HepG2 (cell line): Measurements from ENCODE around the gene CLDND2. TPM values are rescaled to one million over a fixed set of nuclear protein-coding genes. Genes with fewer than 3 reads are reported as not detected.

Experiments
- ATAC-seq: fragments of 200-7000 bp; cut with Tn5 transposase; 3 replicates; pipeline ENCODE4 v1.9.1; 2020; ENCODE audit warnings: mild to moderate bottlenecking, moderate library complexity
- BruUV-seq: library from RNA; stranded (reverse); fragments of 400-500 nt; replicated peaks from 2 replicates; lab custom pipeline; 2021; lab: Mats Ljungman, UMichigan
- CTCF ChIA-PET: fragments of 300-600 bp; formaldehyde crosslinking; extraction: SDS; loops from one replicate; lab custom pipeline; 2021; ENCODE audit warnings: low total read pairs, inconsistent platforms, low intra/inter-chr PET ratio; lab: Yijun Ruan, JAX
- POLR2A ChIA-PET: fragments of 350-600 bp; sonication (Branson Sonifier 250); formaldehyde crosslinking; loops from one replicate; lab custom pipeline; 2020; ENCODE audit warnings: antibody characterized with exemption, inconsistent platforms; lab: Yijun Ruan, JAX
- DNase-seq: peaks from one replicate; pipeline ENCODE4 v3.0.0-alpha.2; 2015; ENCODE audit warnings: low spot score
- FAIRE-seq: peaks from 3 replicates; lab custom pipeline; 2011; peaks lifted over from hg19 to GRCh38; lab: Jason Lieb, UNC
- H2AFZ ChIP-seq: one replicate; pipeline ENCODE4 v1.6.1; 2011; ENCODE audit warnings: low read length, inconsistent platforms
- H3K27ac ChIP-seq: fragments of 300-600 bp; 3 replicates; pipeline ENCODE4 v1.8.0; 2011; ENCODE audit warnings: mixed run types, mild to moderate bottlenecking, mixed read lengths, low read length, inconsistent platforms; ENCODE audit not compliant: insufficient read depth; ENCODE audit errors: extremely low read length
- H3K27me3 ChIP-seq, 2 experiments: fragments of 200-600 bp in 1 of 2; 2 replicates in 1 of 2; 3 replicates in 1 of 2; pipeline versions ENCODE4 v1.6.0 to v1.8.0; 2011; ENCODE audit warnings: low read length in 2 of 2, mild to moderate bottlenecking in 2 of 2, moderate library complexity in 2 of 2, inconsistent platforms in 1 of 2; ENCODE audit not compliant: insufficient read depth in 2 of 2, control insufficient read depth in 1 of 2
- H3K36me3 ChIP-seq, 2 experiments: fragments of 200-600 bp in 1 of 2; replicated peaks in 1 of 2; 2 replicates in 1 of 2; 3 replicates in 1 of 2; pipeline versions ENCODE4 v1.5.1 to v1.8.0; 2011; ENCODE audit warnings: low read length in 2 of 2, inconsistent platforms in 1 of 2; ENCODE audit not compliant: insufficient read depth in 2 of 2, control insufficient read depth in 1 of 2
- H3K4me1 ChIP-seq: 2 replicates; pipeline ENCODE4 v1.5.1; 2012; ENCODE audit warnings: low read length, inconsistent platforms; ENCODE audit not compliant: insufficient read depth
- H3K4me2 ChIP-seq: 2 replicates; pipeline ENCODE4 v1.6.0; 2011; ENCODE audit warnings: low read depth, low read length, inconsistent platforms
- H3K4me3 ChIP-seq, 3 experiments: fragments of 200-600 bp in 1 of 3; sonication (generic), shearing (Covaris generic) in 1 of 3; replicated peaks in 1 of 3; 2 replicates each; pipeline ENCODE4 v1.5.1; 2011 to 2016; ENCODE audit warnings: low read length in 3 of 3, inconsistent platforms in 2 of 3, low read depth in 2 of 3, mild to moderate bottlenecking in 2 of 3, control low read depth in 1 of 3, mixed read lengths in 1 of 3; ENCODE audit not compliant: insufficient read depth in 1 of 3
- H3K79me2 ChIP-seq: one replicate; pipeline ENCODE4 v1.6.1; 2011; ENCODE audit warnings: low read length, inconsistent platforms; ENCODE audit not compliant: insufficient read depth
- H3K9ac ChIP-seq: 2 replicates; pipeline ENCODE4 v1.6.0; 2011; ENCODE audit warnings: mild to moderate bottlenecking, low read depth, low read length, inconsistent platforms; ENCODE audit not compliant: insufficient read depth
- H3K9me3 ChIP-seq: 2 replicates; pipeline ENCODE4 v1.5.1; 2012; ENCODE audit warnings: mild to moderate bottlenecking, low read length
- H4K20me1 ChIP-seq: 2 replicates; pipeline ENCODE4 v1.6.0; 2011; ENCODE audit warnings: inconsistent platforms, mild to moderate bottlenecking, low read length, moderate library complexity; ENCODE audit not compliant: insufficient read depth
- KDM1A ChIP-seq: IDR thresholded peaks from 2 replicates; pipeline ENCODE4 v1.6.1; 2016; ENCODE audit warnings: missing compliant biosample characterization
- SMAD3 ChIP-seq: sonication (generic); formaldehyde crosslinking; IDR thresholded peaks from 2 replicates; pipeline ENCODE4 v1.4.0; 2020; ENCODE audit warnings: missing genetic modification reagents
- TBX3 ChIP-seq: fragments of 450-650 bp; IDR thresholded peaks from 2 replicates; pipeline ENCODE4 v1.6.1; 2017; ENCODE audit warnings: antibody characterized with exemption, mild to moderate bottlenecking, inconsistent platforms, borderline replicate concordance
- ZFYVE20 ChIP-seq: sonication (generic); formaldehyde crosslinking; IDR thresholded peaks from 2 replicates; pipeline ENCODE4 v1.8.0; 2023; ENCODE audit warnings: low read depth, mild to moderate bottlenecking, moderate library complexity, missing genetic modification reagents, borderline replicate concordance
- ZNF280B ChIP-seq: sonication (generic); formaldehyde crosslinking; IDR thresholded peaks from 2 replicates; pipeline ENCODE4 v1.5.0; 2020; ENCODE audit warnings: missing genetic modification reagents, mild to moderate bottlenecking, borderline replicate concordance
- ZNF281 ChIP-seq: sonication (generic); formaldehyde crosslinking; IDR thresholded peaks from 2 replicates; pipeline ENCODE4 v1.4.0; 2020; ENCODE audit warnings: missing genetic modification reagents, borderline replicate concordance
- WGBS: methylation state at CpG from one replicate; pipeline ENCODE4 v1.1.6; 2017; ENCODE audit warnings: low lambda C conversion rate; 5-methylcytosine and 5-hydroxymethylcytosine counted together
- in situ Hi-C: cut with HindIII; loops from 2 replicates; pipeline ENCODE4 v1.10.0; 2017; ENCODE audit warnings: low pct_unique_long_range_greater_than_20kb; ENCODE audit not compliant: extremely low pct_ligation_motif_present
- intact Hi-C: fragments of 100-400 bp; cut with micrococcal nuclease; formaldehyde crosslinking; loops from one replicate; pipeline ENCODE4 v1.10.0; 2022; ENCODE audit not compliant: unreplicated experiment
- polyA plus RNA-seq, 8 experiments: library from polyadenylated mRNA; depleted of rRNA in 3 of 8; stranded (reverse) in 7 of 8; unstranded in 1 of 8; fragments of >200 nt; fragmentation: Illumina TruSeq in 4 of 8; extraction: Trizol in 4 of 8; gene quantifications; 2 replicates each; pipeline versions ENCODE4 v1.2.1 to v1.2.3, GENCODE V29; 2011 to 2016; ENCODE audit warnings: low read depth in 4 of 8, missing spikeins in 1 of 8, mixed read lengths in 1 of 8; ENCODE audit not compliant: insufficient read depth in 1 of 8
- total RNA-seq, 5 experiments: library from RNA; depleted of rRNA; stranded (reverse); fragments of >200 nt; fragmentation: Illumina TruSeq; extraction: Trizol; gene quantifications; 2 replicates each; pipeline ENCODE4 v1.2.3, GENCODE V29; 2016; ENCODE audit warnings: low read depth in 1 of 5
- TF ChIP-seq, protein P1 (sequence below): fragments of 450-650 bp; IDR thresholded peaks from 2 replicates; pipeline ENCODE4 v1.6.1; 2016
- TF ChIP-seq, protein P2 (sequence below): sonication (generic); formaldehyde crosslinking; IDR thresholded peaks from 2 replicates; pipeline ENCODE4 v1.4.0; 2020; ENCODE audit warnings: missing genetic modification reagents

Gene CLDND2
- total and polyA plus RNA-seq, 2 of the 13 experiments (the other 11 are each of a cell fraction or from before 2014, with no cell fraction given), result 0.84 to 1.8 TPM

GRCh38 chr19:51321799-51322198 is 47.0 kb downstream of the CLDND2 start:
- Histone ChIP-seq H2AFZ (no peak overlapping the region), H3K79me2 (no peaks in the 10 kb centered on the region), H3K4me1 (peaks cover 18% of the 10 kb centered on the region), H3K4me3 (no peak overlapping the region), H3K27ac (no peak overlapping the region), H3K9me3 (no peaks in the 10 kb centered on the region), H4K20me1 (no peaks in the 10 kb centered on the region), H3K27me3 (peaks cover 8 to 39% of the 10 kb centered on the region in 2 experiments; a peak in 4 of 5 replicates), H3K4me2 (no peak overlapping the region), H3K9ac (no peak overlapping the region), H3K36me3 (no peaks in the 10 kb centered on the region)
- ChIA-PET POLR2A (no interaction called here), CTCF (no interaction called here)
- no peak for DNase-seq
- no peak for TF ChIP-seq KDM1A
- TF ChIP-seq, protein P1, sequence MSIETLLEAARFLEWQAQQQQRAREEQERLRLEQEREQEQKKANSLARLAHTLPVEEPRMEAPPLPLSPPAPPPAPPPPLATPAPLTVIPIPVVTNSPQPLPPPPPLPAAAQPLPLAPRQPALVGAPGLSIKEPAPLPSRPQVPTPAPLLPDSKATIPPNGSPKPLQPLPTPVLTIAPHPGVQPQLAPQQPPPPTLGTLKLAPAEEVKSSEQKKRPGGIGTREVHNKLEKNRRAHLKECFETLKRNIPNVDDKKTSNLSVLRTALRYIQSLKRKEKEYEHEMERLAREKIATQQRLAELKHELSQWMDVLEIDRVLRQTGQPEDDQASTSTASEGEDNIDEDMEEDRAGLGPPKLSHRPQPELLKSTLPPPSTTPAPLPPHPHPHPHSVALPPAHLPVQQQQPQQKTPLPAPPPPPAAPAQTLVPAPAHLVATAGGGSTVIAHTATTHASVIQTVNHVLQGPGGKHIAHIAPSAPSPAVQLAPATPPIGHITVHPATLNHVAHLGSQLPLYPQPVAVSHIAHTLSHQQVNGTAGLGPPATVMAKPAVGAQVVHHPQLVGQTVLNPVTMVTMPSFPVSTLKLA, result peak; percentile 54
- ATAC-seq, result peak; percentile 15
- in situ Hi-C loops, result no loop called here
- intact Hi-C loops, result no loop called here
- 31% methylated on average over 10 of the region's 14 CpGs for WGBS
- no peak for FAIRE-seq
- no TSS peak for BruUV-seq

DNA sequence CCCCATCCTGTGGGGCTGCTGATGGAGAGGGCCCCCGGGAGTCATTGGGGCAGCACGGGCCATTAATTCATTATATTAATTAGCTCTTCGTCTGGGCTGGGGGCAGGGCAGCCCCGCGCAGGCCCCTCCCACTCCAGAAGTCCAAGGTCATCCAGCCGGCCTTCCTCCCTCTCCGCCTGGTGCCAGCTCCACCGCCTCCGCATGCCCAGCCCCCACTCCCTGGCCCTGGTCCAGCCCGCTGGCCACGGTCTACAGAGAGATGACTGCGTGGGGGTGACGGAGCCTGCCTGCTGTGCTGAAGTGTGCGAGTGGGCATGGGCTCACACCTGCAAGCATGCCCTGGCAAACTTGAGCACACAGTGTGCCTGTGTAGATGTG is 48.5 kb downstream of the CLDND2 start:
- no peak for DNase-seq
- no TSS peak for BruUV-seq
- Histone ChIP-seq H3K9me3 (no peaks in the 10 kb centered on the region), H3K36me3 (no peaks in the 10 kb centered on the region), H3K9ac (no peak overlapping the region), H3K4me1 (peaks cover 18% of the 10 kb centered on the region), H3K4me2 (no peak overlapping the region; the same call in 1 of the 2 replicates), H3K4me3 (no peak overlapping the region), H2AFZ (no peak overlapping the region), H3K27ac (no peak overlapping the region), H3K27me3 (peaks cover 3 to 32% of the 10 kb centered on the region in 2 experiments; a peak in 4 of 5 replicates), H4K20me1 (no peaks in the 10 kb centered on the region), H3K79me2 (no peaks in the 10 kb centered on the region)
- ChIA-PET CTCF (no interaction called here), POLR2A (interaction anchor here (1.2 kb wide), 1 partner anchor 19 kb away, joined by 5 read pairs; no protein-coding TSS in a partner anchor)
- FAIRE-seq, result no peak
- WGBS, result 0% methylated on average over 2 of the region's 14 CpGs
- intact Hi-C loops, result no loop called here
- in situ Hi-C loops, result no loop called here
- ATAC-seq, result no peak; the same call in 2 of the 3 replicates
- TF ChIP-seq ZFYVE20 (CRISPR knock-in tag) (no peak), SMAD3 (no peak), ZNF280B (no peak), ZNF281 (CRISPR knock-in tag) (peak; percentile 87), TBX3 (no peak)
- TF ChIP-seq, protein P2, sequence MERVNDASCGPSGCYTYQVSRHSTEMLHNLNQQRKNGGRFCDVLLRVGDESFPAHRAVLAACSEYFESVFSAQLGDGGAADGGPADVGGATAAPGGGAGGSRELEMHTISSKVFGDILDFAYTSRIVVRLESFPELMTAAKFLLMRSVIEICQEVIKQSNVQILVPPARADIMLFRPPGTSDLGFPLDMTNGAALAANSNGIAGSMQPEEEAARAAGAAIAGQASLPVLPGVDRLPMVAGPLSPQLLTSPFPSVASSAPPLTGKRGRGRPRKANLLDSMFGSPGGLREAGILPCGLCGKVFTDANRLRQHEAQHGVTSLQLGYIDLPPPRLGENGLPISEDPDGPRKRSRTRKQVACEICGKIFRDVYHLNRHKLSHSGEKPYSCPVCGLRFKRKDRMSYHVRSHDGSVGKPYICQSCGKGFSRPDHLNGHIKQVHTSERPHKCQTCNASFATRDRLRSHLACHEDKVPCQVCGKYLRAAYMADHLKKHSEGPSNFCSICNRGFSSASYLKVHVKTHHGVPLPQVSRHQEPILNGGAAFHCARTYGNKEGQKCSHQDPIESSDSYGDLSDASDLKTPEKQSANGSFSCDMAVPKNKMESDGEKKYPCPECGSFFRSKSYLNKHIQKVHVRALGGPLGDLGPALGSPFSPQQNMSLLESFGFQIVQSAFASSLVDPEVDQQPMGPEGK (CRISPR knock-in tag), result peak; percentile 25; the same call in 1 of the 2 replicates
